GM19395 (cell line): Measurements from ENCODE around the gene LRP8.

Experiments
- ATAC-seq: cut with Tn5 transposase; IDR thresholded peaks from one replicate; pipeline ENCODE4 v1.9.1; 2021; ENCODE audit warnings: mild to moderate bottlenecking, moderate library complexity; ENCODE audit not compliant: unreplicated experiment

LRP8 gene

DNA sequence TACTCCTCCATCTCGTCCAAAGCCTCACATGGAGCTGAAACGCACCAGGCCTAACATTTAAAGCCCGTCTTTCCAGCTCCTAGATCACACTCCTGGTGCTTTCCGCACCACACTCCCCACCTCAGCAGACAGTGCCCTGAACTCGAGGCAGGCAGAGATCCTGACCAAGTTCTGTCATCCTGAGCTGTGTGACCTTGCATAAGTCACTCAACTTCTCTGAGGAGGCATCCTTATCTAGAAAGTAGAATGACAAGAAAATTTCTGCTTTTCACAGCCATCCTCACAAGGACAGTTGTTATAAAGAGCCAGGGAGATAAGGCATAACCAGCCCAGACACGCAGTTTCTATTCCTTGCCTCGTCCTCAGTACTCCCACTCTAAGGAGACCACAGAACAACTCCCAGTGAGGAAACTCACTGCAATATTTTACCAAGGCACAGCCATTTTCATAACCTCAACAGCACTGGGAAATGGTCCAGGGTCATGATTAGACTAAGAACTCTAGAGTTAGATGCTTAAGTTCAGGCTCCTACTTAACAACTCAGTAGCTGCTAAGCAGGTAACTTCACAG, 3.1 kb downstream of the LRP8 start:
- no peak for ATAC-seq

DNA sequence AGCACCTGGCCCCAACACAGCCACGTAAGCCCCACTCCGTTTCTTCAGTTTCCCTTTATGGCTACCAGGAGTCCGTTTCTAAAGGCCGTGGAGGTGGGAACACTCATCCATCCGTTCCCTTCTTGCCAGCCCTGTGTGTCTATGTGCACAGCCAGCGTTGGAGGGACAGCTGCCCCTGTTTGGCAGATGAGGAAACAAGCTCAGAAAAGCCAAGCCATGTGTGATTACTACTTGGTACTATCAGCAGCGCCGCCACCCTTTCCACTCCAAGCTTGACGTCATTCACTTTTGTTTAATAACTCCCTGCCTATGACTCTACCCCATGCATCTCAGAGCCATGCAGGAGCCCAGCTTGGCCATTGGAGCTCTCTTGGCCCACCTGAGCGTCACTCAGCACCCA, 3.5 kb downstream of the LRP8 start:
- ATAC-seq, result no peak

DNA sequence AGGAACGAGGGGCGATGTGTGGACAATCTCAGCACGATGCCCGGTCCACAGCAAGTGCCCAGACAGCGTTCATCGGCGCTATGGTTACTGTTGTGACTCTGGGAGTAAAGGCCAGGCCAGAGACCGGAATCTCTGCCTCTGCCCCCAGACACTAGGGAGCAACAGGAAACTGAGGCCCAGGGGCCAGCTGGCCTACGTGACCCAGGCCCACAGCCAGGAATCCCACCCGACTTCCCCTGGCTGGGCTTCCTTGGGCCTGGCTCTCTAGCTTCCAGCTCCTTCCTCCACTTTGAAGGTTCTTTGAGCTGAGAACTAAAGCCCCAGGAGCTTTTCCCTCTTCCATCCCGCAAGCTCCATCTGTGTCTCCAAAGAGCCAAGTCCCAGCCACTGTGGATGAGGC, 4.6 kb downstream of the LRP8 start:
- ATAC-seq, result no peak

- no peak for ATAC-seq
Observed at GRCh38 chr1:53321776-53322602, 5.9 kb downstream of the LRP8 start.

DNA sequence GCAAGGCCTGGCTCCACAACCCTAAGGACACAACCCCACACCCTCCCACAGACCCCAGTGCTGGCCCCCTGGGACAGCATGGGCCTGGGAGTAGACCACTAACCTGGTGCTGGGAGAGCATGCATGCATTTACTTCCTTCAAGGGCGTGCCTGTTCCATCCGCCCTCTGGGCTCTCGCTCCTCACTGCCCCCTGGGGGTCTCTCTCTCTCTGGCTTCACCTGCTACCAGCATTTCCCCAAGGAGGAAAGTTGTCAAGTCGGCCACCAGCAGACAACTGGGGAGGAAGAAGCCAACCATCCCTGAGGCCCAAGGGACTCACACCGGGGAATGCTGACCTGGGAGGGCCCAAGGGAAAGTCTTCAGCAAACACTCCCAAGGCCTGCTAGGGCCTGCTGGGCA, 6.5 kb downstream of the LRP8 start:
- no peak for ATAC-seq

- ATAC-seq, result no peak
Observed at GRCh38 chr1:53320646-53321045, 7.2 kb downstream of the LRP8 start.

GRCh38 chr1:53319296-53320101, 8.4 kb downstream of the LRP8 start:
- ATAC-seq, result no peak

DNA sequence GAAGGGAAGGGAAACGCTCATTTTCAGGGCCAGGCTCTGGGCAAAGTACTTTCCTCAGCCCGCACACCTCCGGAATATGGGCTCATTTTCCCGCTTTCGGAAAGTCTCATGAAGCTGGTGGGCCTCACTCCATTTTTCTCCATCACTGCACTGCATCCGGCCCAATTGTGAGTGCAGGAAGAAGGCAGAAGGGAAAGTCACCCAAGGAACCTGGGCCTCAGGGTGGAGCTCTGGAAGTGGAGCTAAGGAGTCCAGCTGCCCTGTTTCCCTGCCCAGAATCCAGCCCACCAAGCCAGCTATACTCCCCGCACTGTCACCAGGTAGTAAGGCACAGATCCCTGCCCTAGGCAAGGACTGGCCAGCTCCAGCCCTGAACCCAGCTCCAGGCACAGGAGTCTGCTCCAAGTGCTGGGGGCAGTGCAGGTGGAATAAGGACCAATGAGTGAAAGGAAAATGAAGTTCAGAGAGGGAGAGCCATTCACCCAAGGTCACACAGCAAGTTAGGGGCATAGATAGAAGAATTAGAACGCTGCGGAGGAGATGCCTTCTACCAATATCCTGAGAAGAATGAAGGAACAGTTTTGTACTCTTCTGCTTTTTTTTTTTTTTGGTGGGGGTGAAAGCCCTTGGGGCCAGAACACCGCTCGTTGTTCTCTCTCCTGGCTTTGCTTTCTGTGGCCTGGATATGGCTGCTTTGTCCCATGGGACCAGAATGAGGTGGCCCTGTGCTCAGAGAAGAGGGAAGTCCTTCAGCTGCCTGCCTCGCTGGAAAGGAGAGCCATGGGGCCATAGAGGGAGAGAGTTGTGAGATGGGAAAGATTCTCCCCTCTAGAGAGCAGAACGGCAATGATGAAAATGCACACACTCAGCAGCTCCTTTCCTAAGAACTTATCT, 10.0 kb downstream of the LRP8 start:
- ATAC-seq, result no peak

DNA sequence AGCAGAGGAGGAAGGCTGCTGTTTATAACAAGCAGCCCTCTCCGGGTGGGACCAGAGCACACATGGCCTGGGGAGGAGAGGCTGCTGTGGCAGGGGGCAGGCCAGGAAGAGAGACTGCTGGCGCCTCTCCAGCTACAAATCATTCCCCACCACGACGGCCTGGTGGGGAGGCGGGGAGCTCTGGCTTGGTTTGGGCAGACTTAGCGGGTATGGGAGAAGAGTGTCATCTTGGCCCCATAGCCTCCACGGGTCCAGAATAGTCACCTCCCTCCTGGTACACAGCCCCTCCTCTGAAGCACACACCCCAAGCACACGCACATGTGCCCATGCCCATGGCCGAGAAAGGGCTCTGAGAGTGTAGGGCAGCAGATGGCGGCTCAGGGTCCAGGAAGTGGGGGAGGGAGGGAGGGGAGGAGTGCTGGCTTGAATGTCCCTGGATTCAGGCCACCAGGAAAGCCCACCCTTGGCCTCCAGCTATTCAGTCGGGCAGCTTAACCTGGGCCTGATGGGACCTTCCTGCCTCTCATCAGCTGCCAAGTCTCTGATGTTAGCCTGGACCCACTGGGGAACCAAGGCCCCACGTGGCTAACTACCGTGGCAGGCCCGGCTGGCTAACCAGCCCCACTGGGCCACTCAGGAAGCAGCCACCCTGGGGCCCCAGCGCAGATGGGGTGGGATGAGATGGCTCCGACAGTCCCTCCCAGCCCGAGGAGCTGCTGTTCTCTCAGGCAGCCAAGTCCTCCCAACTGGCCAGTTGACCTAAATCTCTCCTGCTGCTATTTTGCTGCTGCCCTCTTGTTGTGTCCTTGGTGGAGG, 10.9 kb downstream of the LRP8 start:
- ATAC-seq, result no peak

DNA sequence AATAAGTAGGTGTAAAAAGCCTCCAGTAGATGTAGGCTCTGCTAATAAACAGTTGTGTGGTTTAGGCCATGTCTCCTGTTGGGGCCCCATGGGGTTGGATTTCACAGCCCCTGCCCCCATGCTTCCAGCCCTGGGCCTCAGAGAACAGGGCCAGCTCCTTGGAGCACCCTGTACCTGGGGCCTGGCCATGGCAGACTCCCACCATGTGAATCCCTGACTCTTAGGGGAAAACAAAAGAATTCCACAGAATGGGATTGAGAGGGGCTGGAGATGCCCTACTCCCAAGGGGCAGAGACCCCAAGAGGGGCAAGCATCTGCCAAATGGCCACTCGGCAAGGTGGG, 11.5 kb downstream of the LRP8 start:
- no peak for ATAC-seq

DNA sequence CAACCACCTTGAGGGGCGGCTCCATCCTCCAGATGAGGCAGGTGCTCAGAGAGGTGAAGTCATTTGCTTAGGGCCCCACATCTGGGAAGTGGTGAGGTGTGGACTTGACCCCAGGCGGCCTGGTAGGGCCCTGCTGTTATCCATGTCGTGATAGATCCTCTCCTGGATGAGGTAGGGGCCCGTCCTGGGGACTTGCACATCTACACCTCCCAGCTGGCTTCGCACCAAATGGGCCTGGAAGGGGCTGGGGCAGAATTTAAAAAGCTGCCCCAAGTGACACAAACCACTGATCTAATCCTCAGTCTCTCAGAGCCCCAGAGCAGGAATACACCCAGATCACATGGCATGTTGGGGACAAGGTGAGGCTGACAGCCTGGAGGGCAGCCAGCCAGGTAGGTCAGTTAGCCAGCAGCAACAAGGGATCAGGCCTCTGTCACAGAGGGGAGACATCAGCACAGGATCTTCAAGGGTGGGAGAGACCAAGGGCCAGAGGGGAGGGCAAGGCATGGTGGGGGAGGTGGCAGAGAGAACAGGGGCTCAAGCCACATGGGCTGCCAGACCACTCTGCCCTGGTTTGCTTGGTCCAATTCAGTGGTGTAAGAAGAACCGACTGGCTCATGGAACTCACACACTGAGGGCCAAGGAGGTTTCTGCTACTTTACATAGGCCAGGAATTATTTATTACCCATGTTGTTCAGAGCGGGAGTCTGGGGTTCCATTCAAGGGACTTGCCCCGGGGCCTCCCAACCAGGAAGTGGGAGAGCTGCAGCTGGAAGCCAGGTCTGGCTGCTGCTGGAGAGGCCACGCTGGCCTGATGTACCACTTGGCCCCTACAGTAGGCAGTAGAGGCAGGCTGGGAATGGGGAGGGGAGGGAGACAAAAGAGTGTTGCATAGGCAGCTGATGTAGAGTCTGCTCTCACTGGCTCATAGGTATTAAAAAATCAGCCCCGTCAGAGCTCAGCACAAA, 12.1 kb downstream of the LRP8 start:
- ATAC-seq, result no peak

DNA sequence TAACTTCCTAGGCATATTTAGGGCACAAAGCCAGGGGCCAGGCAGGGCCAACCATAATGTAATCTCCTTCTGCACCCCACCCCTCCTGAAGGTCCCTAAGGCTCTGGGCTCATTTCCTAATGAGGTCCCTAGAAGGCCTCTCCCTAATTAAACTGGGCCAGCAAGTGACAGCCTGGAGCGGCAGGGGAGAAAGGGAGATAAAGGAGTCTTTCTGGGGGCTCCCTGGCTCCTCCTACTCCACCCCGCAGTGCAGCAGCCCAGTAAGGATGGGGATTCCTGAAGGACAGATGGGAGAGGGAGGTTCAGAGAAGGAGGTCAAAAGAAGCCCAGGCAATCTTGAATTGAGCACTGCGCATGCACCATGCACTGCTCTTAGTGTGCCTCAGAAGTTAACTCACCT, 12.8 kb downstream of the LRP8 start:
- ATAC-seq, result no peak

DNA sequence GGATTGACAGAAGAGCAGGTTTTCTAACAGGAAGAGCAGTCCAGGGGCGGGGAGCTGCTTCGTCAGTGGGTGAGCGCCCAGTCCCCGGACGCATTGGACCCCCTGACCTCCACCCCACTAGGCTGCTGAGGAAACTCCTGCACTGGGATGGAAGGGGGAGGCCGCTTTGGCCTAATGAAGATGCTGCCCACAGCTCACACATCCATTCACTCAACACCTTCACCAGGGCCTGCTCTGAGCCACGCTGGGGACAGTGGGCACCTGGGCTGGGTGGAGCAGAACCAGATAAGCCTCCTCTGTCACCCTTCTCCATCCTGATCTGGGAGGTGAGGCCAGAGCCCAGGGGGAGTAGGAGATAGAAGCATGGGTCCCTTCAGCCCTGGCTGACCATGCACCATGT, 13.3 kb downstream of the LRP8 start:
- ATAC-seq, result no peak

GRCh38 chr1:53314096-53314495, 13.8 kb downstream of the LRP8 start:
- ATAC-seq, result no peak

DNA sequence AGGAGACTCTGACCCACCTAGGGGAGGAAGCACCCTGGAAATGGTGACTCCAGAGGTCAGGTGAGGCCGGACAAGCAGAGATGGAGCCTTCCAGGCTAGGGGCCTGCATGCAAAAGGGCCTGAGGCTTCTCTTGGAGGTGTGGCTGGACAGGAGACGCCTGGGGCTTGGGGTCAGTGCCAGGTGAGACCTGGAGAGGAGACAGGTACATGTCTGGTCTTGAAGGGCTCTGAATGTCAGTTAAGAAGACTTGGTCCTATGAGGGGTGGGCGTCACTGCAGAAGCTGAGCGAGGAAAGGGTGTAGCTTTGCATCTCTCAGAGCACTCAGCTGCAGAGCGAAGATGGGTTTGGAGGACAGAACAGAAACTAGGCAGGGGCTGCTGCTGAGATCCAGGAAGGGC, 14.3 kb downstream of the LRP8 start:
- ATAC-seq, result no peak

- ATAC-seq, result no peak
Observed at GRCh38 chr1:53311702-53312305, 16.1 kb downstream of the LRP8 start.

DNA sequence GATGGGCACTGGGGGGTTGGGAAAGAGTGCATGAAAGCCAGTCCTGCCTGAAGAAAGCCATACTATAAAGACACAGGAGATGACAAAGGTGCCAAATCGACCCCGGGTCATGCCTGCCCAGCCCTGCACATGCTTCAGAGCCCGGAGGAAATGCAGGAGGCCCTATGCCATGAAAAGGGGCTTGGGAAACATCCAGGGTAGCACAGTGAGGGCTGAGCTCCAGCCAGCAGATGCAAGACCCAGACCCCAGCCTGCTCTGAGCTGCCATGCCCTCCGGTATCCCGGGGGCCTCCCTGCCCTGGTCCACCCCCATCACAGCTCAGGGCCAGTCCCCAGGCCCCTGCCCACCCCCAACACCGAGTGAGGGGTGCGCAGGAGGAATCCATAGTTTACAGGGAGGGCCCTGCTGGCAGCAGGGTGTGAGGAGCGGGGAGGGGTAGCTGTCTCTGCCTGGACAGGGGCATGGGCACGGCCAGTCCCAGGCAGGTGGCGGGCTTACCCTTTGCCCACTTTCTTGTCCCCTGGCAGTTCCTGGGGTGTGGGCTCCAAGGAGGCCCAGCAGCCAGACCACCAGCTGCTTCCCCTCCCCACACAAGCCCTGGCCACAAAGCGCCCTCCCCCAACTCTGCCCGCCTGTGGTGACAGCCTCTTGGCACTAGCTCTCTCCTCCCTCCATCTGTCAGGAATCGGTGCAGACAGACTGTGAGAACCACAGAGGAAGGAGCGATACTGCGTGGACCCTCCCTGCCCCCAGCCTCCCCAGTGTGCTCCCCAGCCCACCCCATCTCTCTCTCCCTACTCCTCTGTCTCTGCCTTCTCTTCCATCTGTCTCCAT, 16.8 kb downstream of the LRP8 start:
- no peak for ATAC-seq

DNA sequence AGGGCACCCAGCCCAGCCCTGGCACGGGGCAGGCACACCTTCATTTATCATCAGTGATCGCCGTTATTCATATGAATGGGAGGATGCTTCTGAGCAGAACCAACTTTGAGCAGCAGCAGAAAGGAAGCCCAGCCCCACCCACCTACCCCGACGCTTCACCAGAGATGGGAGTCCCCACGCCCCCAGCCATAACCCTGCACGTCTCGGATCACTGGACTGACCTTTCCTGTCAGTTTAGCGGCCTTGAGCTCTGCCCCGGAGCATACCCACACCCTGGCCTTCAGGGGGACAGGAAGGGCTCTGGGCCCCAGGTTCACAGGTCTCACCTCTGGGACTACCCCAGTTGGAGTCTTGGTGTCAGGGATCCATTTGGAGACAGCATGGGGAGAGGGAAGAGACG, 18.1 kb downstream of the LRP8 start:
- ATAC-seq, result no peak
